Heart left ventricle (tissue), 16 donors: ENCODE measurements around the gene ARSG. TPM values are rescaled to one million over a fixed set of nuclear protein-coding genes. Genes with fewer than 3 reads are reported as not detected.

ENCODE experiments used
- ATAC-seq, 4 donors: fragments of 200-7000 bp; cut with Tn5 transposase; one replicate each; pipeline ENCODE4 v1.9.1; 2020 to 2022; ENCODE audit warnings: moderate library complexity in 4 of 4, mild to moderate bottlenecking in 3 of 4, moderate number of reproducible peaks in 1 of 4
- DNase-seq, 5 donors: peaks; one replicate each; pipeline ENCODE4 v3.0.0-alpha.2; 2020
- H3K27ac ChIP-seq, 12 donors: fragments of 200-600 bp; sonication (generic) in 4 of 12; one replicate each; pipeline versions ENCODE4 v1.5.0 to v1.8.0; 2016 to 2022; ENCODE audit warnings: mild to moderate bottlenecking in 2 of 12
- H3K27me3 ChIP-seq, 9 donors: fragments of 200-600 bp; sonication (generic) in 2 of 9; one replicate each; pipeline versions ENCODE4 v1.5.1 to v1.8.0; 2016 to 2022; ENCODE audit warnings: mild to moderate bottlenecking in 3 of 9
- H3K36me3 ChIP-seq, 9 donors: fragments of 200-600 bp; sonication (generic) in 2 of 9; one replicate each; pipeline versions ENCODE4 v1.5.0 to v1.8.0; 2018 to 2022; ENCODE audit warnings: mild to moderate bottlenecking in 2 of 9
- H3K4me1 ChIP-seq, 12 donors: fragments of 200-600 bp; sonication (generic) in 4 of 12; one replicate each; pipeline versions ENCODE4 v1.5.0 to v1.8.0; 2016 to 2022; ENCODE audit warnings: mild to moderate bottlenecking in 3 of 12
- H3K4me3 ChIP-seq, 12 donors: fragments of 200-600 bp; sonication (generic) in 4 of 12; one replicate each; pipeline versions ENCODE4 v1.5.0 to v1.8.0; 2017 to 2022; ENCODE audit warnings: mild to moderate bottlenecking in 9 of 12, moderate library complexity in 4 of 12
- H3K9me3 ChIP-seq, 12 donors: fragments of 200-600 bp; sonication (generic) in 4 of 12; one replicate each; pipeline versions ENCODE4 v1.5.0 to v1.8.0; 2016 to 2022; ENCODE audit warnings: mild to moderate bottlenecking in 1 of 12
- CTCF ChIP-seq, 12 donors: fragments of 200-600 bp; sonication (generic) in 4 of 12; IDR thresholded peaks; one replicate each; pipeline versions ENCODE4 v1.5.0 to v1.8.0; 2018 to 2022; ENCODE audit warnings: antibody characterized with exemption in 12 of 12, mild to moderate bottlenecking in 5 of 12
- POLR2A ChIP-seq, 2 donors: fragments of 450-650 bp; IDR thresholded peaks; one replicate each; pipeline ENCODE4 v1.6.1; 2017; ENCODE audit warnings: antibody characterized with exemption in 2 of 2, mild to moderate bottlenecking in 2 of 2, moderate library complexity in 2 of 2
- WGBS, 4 donors: extraction: QIAGEN DNeasy Blood & Tissue Kit in 2 of 4; methylation state at CpG; one replicate each; pipeline versions ENCODE4 v1.1.5 to v1.1.7; 2013 to 2018; 5-methylcytosine and 5-hydroxymethylcytosine counted together
- intact Hi-C, 10 donors: fragments of 100-400 bp; cut with DNase I; formaldehyde crosslinking; loops; one replicate each; pipeline versions ENCODE4 v1.11.1 to v1.14.2; 2022
- polyA plus RNA-seq, 2 donors: library from polyadenylated mRNA; stranded (reverse); fragments of 200-250 nt; gene quantifications; one replicate each; pipeline ENCODE4 v1.2.3, GENCODE V29; 2013
- total RNA-seq, 9 donors: library from RNA; depleted of rRNA in 2 of 9; stranded (reverse); fragments of >200 nt in 2 of 9; fragmentation: NEBNext Ultra II Directional in 3 of 9; extraction: Animal tissue kit (Norgen Biotek cat#: 25700) in 3 of 9; gene quantifications; one replicate each; pipeline versions ENCODE4 v1.1.0 to v1.2.4, GENCODE V29; 2016 to 2023
- donor health status: ischemic (EF 13 %, LVEDD 7.1; RV severe dilation, severe dysfunction).
- donor health status: healthy with polysubstance abuse.
- donor health status: DM: no; HTN: yes; CAD: no.
- donor health status: DM: no; HTN: no; CAD: no.
- donor health status: ischemic (EF 25% LVEDD 6.9; RV normal size, moderate dysfunction).
- donor health status: ischemic (EF 25% LVEDD 5.7; RV mildly dilated, moderate dysfunction).
- donor health status: healthy.
- donor health status: DM: yes; HTN: yes; CAD: no.
- donor health status: ischemic (EF 35%, LVEDD 5.7; RV mildly dilated, moderate dysfunction).
- donor health status: nonischemic (EF 11% LVEDD 7.7; RV severe dilation, severe dysfunction).
- donor health status: DM: yes; HTN: yes; CAD: no.
- donor health status: PGD.
- donor health status: ischemic (EF 29% LVEDD 5.4; RV normal size, mild dysfunction).
- donor health status: nonischemic (EF 23%, LVEDD 6.1; RV moderate dilation, normal function).

ARSG gene
- total and polyA plus RNA-seq, 11 donors: 1.2 to 4.9 (median 3.3) TPM

GRCh38 chr17:68383443-68384321 lies 92.4 kb downstream of the ARSG start:
- no peak overlapping the region for H3K4me3 ChIP-seq
- peak overlapping the region; percentile 3 to 77 (median 58) for H3K27ac ChIP-seq
- H3K36me3 ChIP-seq: no peaks in the 10 kb centered on the region
- ATAC-seq (peak in 3 of 4 donors; percentile 28 to 74 (median 47)), DNase-seq (peak in 4 of 5 donors; percentile 32 to 51 (median 46))
- H3K9me3 ChIP-seq: no peaks in the 10 kb centered on the region
- peaks cover 0 to 56% (median 39%) of the 10 kb centered on the region in 12 donors for H3K4me1 ChIP-seq
- WGBS, 4 donors: 49 to 60% (median 57%) methylated on average over 16 of the region's 16 CpGs
- no peaks in the 10 kb centered on the region for H3K27me3 ChIP-seq
- no peak for TF ChIP-seq POLR2A (IDR thresholded peaks at IDR 0.05)
- TF ChIP-seq CTCF (IDR thresholded peaks at IDR 0.05): no peak
- intact Hi-C loops: loop anchor here in 1 of 10 donors (5.0 kb wide), 1 partner anchor 121 kb away; no protein-coding TSS in a partner anchor

GRCh38 chr17:68384471-68384870 lies 93.2 kb downstream of the ARSG start:
- Histone ChIP-seq H3K27me3 (no peaks in the 10 kb centered on the region), H3K9me3 (no peaks in the 10 kb centered on the region), H3K4me3 (no peak overlapping the region), H3K27ac (peak overlapping the region; percentile 3 to 77 (median 48)), H3K4me1 (peaks cover 0 to 48% (median 31%) of the 10 kb centered on the region in 12 donors), H3K36me3 (no peaks in the 10 kb centered on the region)
- no peak for DNase-seq
- TF ChIP-seq POLR2A (IDR thresholded peaks at IDR 0.05) (no peak), CTCF (IDR thresholded peaks at IDR 0.05) (no peak)
- intact Hi-C loops: loop anchor here in 1 of 10 donors (5.0 kb wide), 1 partner anchor 122 kb away; no protein-coding TSS in a partner anchor
- WGBS, 4 donors: 58 to 77% (median 65%) methylated on average over 1 of the region's 1 CpG
- no peak for ATAC-seq

GRCh38 chr17:68384941-68385340 lies 93.6 kb downstream of the ARSG start:
- no peak overlapping the region for H3K4me3 ChIP-seq
- H3K27ac ChIP-seq: peak overlapping the region in 9 of 12 donors; percentile 3 to 77 (median 61)
- no peaks in the 10 kb centered on the region for H3K36me3 ChIP-seq
- ATAC-seq (no peak), DNase-seq (no peak)
- no peak for TF ChIP-seq CTCF (IDR thresholded peaks at IDR 0.05)
- TF ChIP-seq POLR2A (IDR thresholded peaks at IDR 0.05): no peak
- H3K27me3 ChIP-seq: no peaks in the 10 kb centered on the region
- no peaks in the 10 kb centered on the region for H3K9me3 ChIP-seq
- H3K4me1 ChIP-seq: peaks cover 0 to 44% (median 28%) of the 10 kb centered on the region in 12 donors
- intact Hi-C loops: loop anchor here in 1 of 10 donors (5.0 kb wide), 1 partner anchor 123 kb away; no protein-coding TSS in a partner anchor
- WGBS, 4 donors: 74 to 86% (median 84%) methylated on average over 4 of the region's 4 CpGs

- DNase-seq: no peak
- H3K27me3 ChIP-seq: no peaks in the 10 kb centered on the region
- no peaks in the 10 kb centered on the region for H3K9me3 ChIP-seq
- H3K36me3 ChIP-seq: no peaks in the 10 kb centered on the region
- WGBS, 4 donors: 90 to 92% (median 91%) methylated on average over 7 to 8 of the region's 8 CpGs
- H3K4me3 ChIP-seq: no peak overlapping the region
- no peak for ATAC-seq
- no peak for TF ChIP-seq POLR2A (IDR thresholded peaks at IDR 0.05)
- peak overlapping the region in 7 of 12 donors; percentile 2 to 65 (median 43) for H3K27ac ChIP-seq
- peaks cover 0 to 40% (median 27%) of the 10 kb centered on the region in 12 donors for H3K4me1 ChIP-seq
- intact Hi-C loops: no loop called here
These were observed 94.4 kb downstream of the ARSG start for GRCh38 chr17:68385490-68386215.
